GM10248 (cell line): ENCODE measurements around the gene SHB.

Source experiments
- CTCF ChIA-PET: fragments of 300-600 bp; sonication (Branson Sonifier 250); formaldehyde crosslinking; extraction: SDS; loops from one replicate; lab custom pipeline; 2021; ENCODE audit warnings: antibody characterized with exemption; lab: Yijun Ruan, JAX
- POLR2A ChIA-PET: fragments of 350-650 bp; sonication (Branson Sonifier 250); formaldehyde crosslinking; extraction: SDS; loops from one replicate; lab custom pipeline; 2020; ENCODE audit warnings: antibody characterized with exemption; lab: Yijun Ruan, JAX
- DNase-seq: peaks from one replicate; pipeline ENCODE4 v3.0.0; 2012; ENCODE audit errors: extremely low spot score
- CTCF ChIP-seq: IDR thresholded peaks from 2 replicates; pipeline ENCODE4 v1.5.1; 2012; ENCODE audit warnings: mild to moderate bottlenecking, low read depth; ENCODE audit errors: extremely low read depth, missing control alignments, control extremely low read depth

Gene SHB

GRCh38 chr9:37922363-37923117 is 146.5 kb downstream of the SHB start:
- ChIA-PET CTCF (interaction anchor here (1.0 to 1.9 kb wide), 5 partner anchors 8 to 17 kb away, joined by 3 to 6 read pairs (median 3); no protein-coding TSS in a partner anchor), POLR2A (no interaction called here)
- DNase-seq, result no peak
- no peak for TF ChIP-seq CTCF

GRCh38 chr9:37921546-37922300 is 147.3 kb downstream of the SHB start:
- DNase-seq, result no peak
- ChIA-PET CTCF (interaction anchor here (1.0 to 1.5 kb wide), 7 partner anchors 7 to 20 kb away, joined by 3 to 4 read pairs (median 3); no protein-coding TSS in a partner anchor), POLR2A (no interaction called here)
- TF ChIP-seq CTCF, result no peak

- ChIA-PET CTCF (interaction anchor here (0.7 to 1.5 kb wide), 6 partner anchors 8 to 19 kb away, joined by 3 to 4 read pairs (median 3); no protein-coding TSS in a partner anchor), POLR2A (no interaction called here)
- no peak for TF ChIP-seq CTCF
Observed at GRCh38 chr9:37921168-37921510, 147.9 kb downstream of the SHB start.

GRCh38 chr9:37920471-37921167 is 148.4 kb downstream of the SHB start:
- CTCF ChIA-PET, result interaction anchor here (0.7 to 1.5 kb wide), 4 partner anchors 9 to 169 kb away, joined by 3 to 4 read pairs (median 3); no protein-coding TSS in a partner anchor
- no peak for TF ChIP-seq CTCF
- DNase-seq, result peak; percentile 53
- POLR2A ChIA-PET, result no interaction called here

More at GRCh38 chr9:37921168-37921510, 147.9 kb downstream of the SHB start:
- DNase-seq, result no peak

- no peak for DNase-seq
- no peak for TF ChIP-seq CTCF
- ChIA-PET CTCF (interaction anchor here (0.8 to 1.5 kb wide), 4 partner anchors 13 to 514 kb away, joined by 3 to 4 read pairs (median 3); no protein-coding TSS in a partner anchor), POLR2A (no interaction called here)
Observed at GRCh38 chr9:37919956-37920335, 149.1 kb downstream of the SHB start.

- ChIA-PET POLR2A (no interaction called here), CTCF (interaction anchor here (1.1 to 1.9 kb wide), 3 partner anchors 11 to 514 kb away, joined by 3 to 4 read pairs (median 3); no protein-coding TSS in a partner anchor)
- TF ChIP-seq CTCF, result no peak
- DNase-seq, result no peak
Observed at GRCh38 chr9:37919246-37919955, 149.6 kb downstream of the SHB start.
